H1 (cell line): ENCODE data around the gene FGGY. TPM values are rescaled to one million over a fixed set of nuclear protein-coding genes. Genes with fewer than 3 reads are reported as not detected.

ENCODE experiments used
- BCL11A ChIP-seq, 2 experiments: IDR thresholded peaks; one replicate each; pipeline ENCODE4 v1.6.1; 2011; ENCODE audit warnings: low read depth in 2 of 2, low read length in 2 of 2, mild to moderate bottlenecking in 2 of 2
- CTCF ChIP-seq, 3 experiments: IDR thresholded peaks; 1 replicate in 2 of 3; 2 replicates in 1 of 3; pipeline versions ENCODE4 v1.5.1 to v1.6.1; 2011; ENCODE audit warnings: low read length in 3 of 3, mild to moderate bottlenecking in 3 of 3, inconsistent platforms in 2 of 3, low read depth in 1 of 3, moderate library complexity in 1 of 3; ENCODE audit not compliant: insufficient read depth in 1 of 3; ENCODE audit errors: control extremely low read depth in 1 of 3
- MAX ChIP-seq: IDR thresholded peaks from 2 replicates; pipeline ENCODE4 v1.6.1; 2012; ENCODE audit warnings: inconsistent platforms
- POU5F1 ChIP-seq: IDR thresholded peaks from 2 replicates; pipeline ENCODE4 v1.6.1; 2011; ENCODE audit warnings: low read depth, mild to moderate bottlenecking, low read length, moderate library complexity
- polyA plus RNA-seq, 7 experiments: library from polyadenylated mRNA; depleted of rRNA in 3 of 7; stranded (reverse) in 5 of 7; unstranded in 2 of 7; fragments of >200 nt in 5 of 7; fragments of 200-250 nt in 2 of 7; gene quantifications; 1 replicate in 5 of 7; 2 replicates in 1 of 7; 4 replicates in 1 of 7; pipeline versions ENCODE4 v1.2.1 to v1.2.3, GENCODE V29; 2011 to 2013; ENCODE audit warnings: missing spikeins in 2 of 7, mixed read lengths in 2 of 7
- total RNA-seq: library from RNA; stranded (reverse); fragmentation: NEBNext Ultra II Directional; extraction: Animal tissue kit (Norgen Biotek cat#: 25700); gene quantifications from 2 replicates; pipeline ENCODE4 v1.2.1, GENCODE V29; 2021

FGGY gene
- total and polyA plus RNA-seq, 2 of the 8 experiments (the other 6 are each of a cell fraction or from before 2014, with no cell fraction given), result 10.3 to 12.5 TPM

- TF ChIP-seq MAX (no peak), BCL11A (IDR thresholded peaks at IDR 0.05; ENCODE audit: low read depth in 2 of 2, low read length in 2 of 2) (no peak), CTCF (IDR thresholded peaks at IDR 0.05; ENCODE audit: control extremely low read depth in 1 of 3, insufficient read depth in 1 of 3, low read depth in 1 of 3, low read length in 3 of 3) (no peak), POU5F1 (no peak)
Measured at GRCh38 chr1:59543211-59543668, 246.3 kb downstream of the FGGY start (continued).
